Neural crest cell (in vitro differentiated cells): ENCODE data around the gene ZNF470. TPM values are rescaled to one million over a fixed set of nuclear protein-coding genes. Genes with fewer than 3 reads are reported as not detected.
A peak's percentile ranks its signal among the peaks of the same experiment; 100 is the strongest.

Experiments used
- DNase-seq: peaks from one replicate; pipeline ENCODE4 v3.0.0; 2021; ENCODE audit warnings: low read depth, mixed read lengths, low spot score
- H3K27ac Mint-ChIP-seq: one replicate; pipeline ENCODE4 v1.8.0; 2021; ENCODE audit warnings: mild to moderate bottlenecking, mixed read lengths; ENCODE audit not compliant: unreplicated experiment
- H3K27me3 Mint-ChIP-seq: 2 replicates; pipeline ENCODE4 v1.8.0; 2021; ENCODE audit warnings: low read depth, mild to moderate bottlenecking, mixed read lengths
- H3K36me3 Mint-ChIP-seq: 2 replicates; pipeline ENCODE4 v1.8.0; 2021; ENCODE audit warnings: low read depth, mild to moderate bottlenecking, mixed read lengths
- H3K4me1 Mint-ChIP-seq: 2 replicates; pipeline ENCODE4 v1.8.0; 2021; ENCODE audit warnings: mixed read lengths
- H3K4me3 Mint-ChIP-seq: one replicate; pipeline ENCODE4 v1.8.0; 2021; ENCODE audit warnings: mild to moderate bottlenecking, mixed read lengths
- H3K9me3 Mint-ChIP-seq: 2 replicates; pipeline ENCODE4 v1.8.0; 2021; ENCODE audit warnings: mixed read lengths
- CTCF ChIP-seq: fragments of 200-600 bp; sonication (generic); conservative IDR thresholded peaks from 2 replicates; pipeline ENCODE4 v1.5.0; 2021; ENCODE audit warnings: antibody characterized with exemption, mild to moderate bottlenecking
- total RNA-seq: library from RNA; stranded (reverse); gene quantifications from 2 replicates; pipeline ENCODE4 v1.2.1, GENCODE V29; 2021

ZNF470 gene
- total RNA-seq, 1 donor from 2014 or later, result 8.4 TPM

GRCh38 chr19:56572589-56572988, 5.3 kb downstream of the ZNF470 start:
- TF ChIP-seq CTCF, result no peak
- peaks cover 86% of the 10 kb centered on the region for H3K36me3 Mint-ChIP-seq
- no peak overlapping the region for H3K27ac Mint-ChIP-seq
- H3K4me1 Mint-ChIP-seq, result peaks cover 5% of the 10 kb centered on the region
- no peak for DNase-seq
- H3K9me3 Mint-ChIP-seq, result peaks cover 31% of the 10 kb centered on the region
- peak overlapping the region; percentile 31 for H3K4me3 Mint-ChIP-seq
- H3K27me3 Mint-ChIP-seq, result no peaks in the 10 kb centered on the region

GRCh38 chr19:56573914-56574313, 6.6 kb downstream of the ZNF470 start:
- H3K4me1 Mint-ChIP-seq, result no peaks in the 10 kb centered on the region
- H3K36me3 Mint-ChIP-seq, result peaks cover 89% of the 10 kb centered on the region
- no peak for DNase-seq
- no peaks in the 10 kb centered on the region for H3K27me3 Mint-ChIP-seq
- H3K27ac Mint-ChIP-seq, result no peak overlapping the region
- TF ChIP-seq CTCF, result no peak
- no peak overlapping the region for H3K4me3 Mint-ChIP-seq
- peaks cover 36% of the 10 kb centered on the region for H3K9me3 Mint-ChIP-seq

GRCh38 chr19:56577719-56578602, 10.7 kb downstream of the ZNF470 start:
- Mint-ChIP-seq H3K36me3 (peaks cover 80% of the 10 kb centered on the region), H3K27ac (no peak overlapping the region), H3K9me3 (peaks cover 44% of the 10 kb centered on the region), H3K27me3 (no peaks in the 10 kb centered on the region), H3K4me3 (no peak overlapping the region), H3K4me1 (no peaks in the 10 kb centered on the region)
- no peak for DNase-seq
- no peak for TF ChIP-seq CTCF

GRCh38 chr19:56594446-56594782, 27.1 kb downstream of the ZNF470 start:
- H3K4me1 Mint-ChIP-seq, result peaks cover 12% of the 10 kb centered on the region
- TF ChIP-seq CTCF, result no peak
- no peak overlapping the region for H3K27ac Mint-ChIP-seq
- H3K4me3 Mint-ChIP-seq, result peak overlapping the region; percentile 94
- DNase-seq, result no peak
- H3K27me3 Mint-ChIP-seq, result peaks cover 5% of the 10 kb centered on the region
- H3K9me3 Mint-ChIP-seq, result peaks cover 27% of the 10 kb centered on the region
- peaks cover 42% of the 10 kb centered on the region for H3K36me3 Mint-ChIP-seq

- Mint-ChIP-seq H3K4me3 (peak within 1 kb of the TSS; percentile 94), H3K27ac (peak within 1 kb of the TSS; percentile 99), H3K4me1 (peaks cover 12% of the 10 kb centered on the region), H3K9me3 (peaks cover 27% of the 10 kb centered on the region), H3K27me3 (peaks cover 5% of the 10 kb centered on the region), H3K36me3 (peaks cover 46% of the 10 kb centered on the region)
- TF ChIP-seq CTCF, result no peak
- peak; percentile 87 for DNase-seq
Observed at GRCh38 chr19:56594783-56595547, 27.7 kb downstream of the ZNF470 start, which contains the start of gene ZNF71. TSS of gene ZNF71 (plus strand) at chr19:56595302. CDS start at chr19:56601559, 6,257 bp downstream.
